GM21515 (cell line): ENCODE measurements around the gene TUBB4B.

ENCODE experiments used
- ATAC-seq: cut with Tn5 transposase; IDR thresholded peaks from one replicate; pipeline ENCODE4 v1.9.1; 2021; ENCODE audit not compliant: unreplicated experiment

TUBB4B gene

DNA sequence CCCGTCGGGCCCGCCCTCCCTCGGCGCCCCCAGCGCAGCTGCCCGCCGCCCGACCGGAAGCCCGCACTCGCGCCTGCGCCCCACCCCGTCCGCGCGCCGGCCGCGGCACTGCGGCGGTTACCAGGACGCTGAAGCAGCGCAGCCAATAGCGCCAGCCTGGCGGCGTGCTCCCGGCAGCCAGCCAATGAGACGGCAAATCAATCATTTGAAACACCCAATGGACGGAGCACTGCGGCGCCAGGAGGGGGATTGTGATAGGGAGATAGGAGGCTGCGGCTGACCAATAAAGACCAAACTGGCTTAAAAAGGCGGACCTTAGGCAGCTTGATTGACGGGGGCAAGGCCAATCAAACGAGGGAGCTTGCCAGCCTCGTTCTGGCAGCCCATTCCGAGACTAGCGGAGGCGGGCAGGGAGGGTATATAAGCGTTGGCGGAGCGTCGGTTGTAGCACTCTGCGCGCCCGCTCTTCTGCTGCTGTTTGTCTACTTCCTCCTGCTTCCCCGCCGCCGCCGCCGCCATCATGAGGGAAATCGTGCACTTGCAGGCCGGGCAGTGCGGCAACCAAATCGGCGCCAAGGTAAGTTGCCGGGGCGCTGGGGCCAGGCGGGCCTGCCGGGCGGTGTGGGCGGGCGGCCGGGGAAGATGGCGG is at the start of gene TUBB4B:
Gene TUBB4B (plus strand): TSS at position 447 of the 649 bp plus-strand sequence. CDS start 74 bp downstream, at position 521.
- ATAC-seq: peak; percentile 66

DNA sequence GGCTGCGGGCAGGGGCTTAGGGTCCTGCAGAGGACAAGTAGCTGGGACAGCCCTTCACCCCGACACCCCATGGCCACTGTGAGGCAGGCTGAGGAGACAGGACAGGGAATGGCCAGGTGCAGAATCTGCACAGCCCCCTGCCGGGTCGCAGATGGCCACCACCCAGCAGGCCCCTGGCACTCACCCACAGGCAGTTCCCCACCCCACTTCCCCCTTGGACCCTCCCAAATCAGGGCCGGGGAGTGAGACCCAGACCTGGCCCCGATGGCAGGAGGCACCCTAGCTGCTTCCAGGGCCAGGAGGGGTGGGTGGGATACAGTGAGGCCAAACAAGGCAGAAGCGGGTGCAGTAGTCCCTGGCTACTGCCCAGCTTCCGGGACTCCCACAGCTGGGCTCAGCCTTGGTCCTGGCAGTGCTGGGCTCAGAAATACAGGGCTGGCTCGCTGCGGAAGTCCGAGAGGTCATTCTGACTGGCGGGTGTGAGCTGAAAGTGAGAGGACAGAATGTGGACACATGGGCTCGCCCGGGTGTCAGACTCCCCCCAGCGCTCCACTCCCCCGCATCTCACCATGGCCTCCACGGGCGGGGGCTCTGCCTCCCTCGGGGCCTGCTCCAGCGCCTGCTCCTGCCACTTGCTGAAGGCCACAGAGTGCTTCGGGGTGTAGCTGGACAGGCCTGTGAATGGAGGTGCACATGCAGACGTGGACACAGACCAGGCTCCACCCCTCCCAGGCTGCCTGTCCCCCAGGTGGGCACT is 49.2 kb upstream of the TUBB4B start:
- no peak for ATAC-seq

DNA sequence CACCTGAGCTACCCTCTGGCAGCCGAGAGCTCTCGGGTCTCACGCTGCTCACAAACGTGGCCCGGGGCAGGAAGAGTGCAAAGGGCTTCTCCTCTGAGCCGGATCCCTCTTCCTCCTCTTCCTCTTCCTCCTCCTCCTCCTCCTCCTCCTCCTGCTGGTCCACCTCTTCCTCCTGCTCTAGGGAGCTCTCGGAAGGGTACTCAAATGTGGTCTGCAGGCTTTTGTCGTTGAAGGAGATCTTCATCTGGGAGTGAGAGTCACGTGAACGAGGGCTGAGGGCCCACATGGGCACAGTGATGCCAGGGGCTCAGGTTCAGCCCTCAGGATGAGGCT is 48.7 kb upstream of the TUBB4B start:
- ATAC-seq: no peak

DNA sequence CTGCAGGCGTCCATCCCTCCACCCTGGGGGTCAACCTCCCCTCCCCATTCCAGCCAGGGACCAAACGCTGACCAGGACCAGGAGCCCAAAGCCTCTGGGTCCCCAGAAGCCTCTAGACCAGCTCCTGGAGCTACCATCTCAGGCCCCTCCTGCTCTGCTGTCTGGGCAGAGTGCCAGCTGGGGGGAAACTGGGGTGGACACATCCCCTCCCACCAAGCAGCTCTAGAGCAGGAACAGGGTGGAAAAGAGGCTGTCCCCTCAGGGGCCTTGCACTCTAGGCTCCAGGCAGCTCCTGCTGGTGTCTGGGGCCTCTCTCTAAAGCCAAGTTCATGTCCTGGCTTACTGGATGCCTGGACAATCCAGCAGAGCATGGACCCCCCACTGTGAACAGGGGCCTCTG is 48.2 kb upstream of the TUBB4B start:
- ATAC-seq: no peak

DNA sequence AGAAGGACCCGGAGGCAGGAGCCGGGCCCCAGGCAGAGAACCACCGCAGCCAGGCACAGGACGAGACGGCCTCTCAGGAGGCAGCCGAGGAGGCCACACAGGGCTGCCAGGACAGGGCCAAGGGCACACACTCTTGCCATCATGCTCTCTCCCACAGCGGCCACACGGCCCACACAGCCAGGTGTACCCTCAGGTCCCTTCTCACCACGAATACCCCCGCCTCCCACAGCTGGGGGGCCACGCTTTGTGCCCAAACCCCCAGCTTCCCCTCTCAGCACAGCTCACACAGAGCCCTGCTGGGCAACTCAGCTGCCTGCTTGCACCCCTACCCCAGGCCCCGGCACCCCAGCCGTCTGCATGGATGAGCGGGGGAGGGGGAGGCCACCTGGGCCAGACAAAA is 47.3 kb upstream of the TUBB4B start:
- ATAC-seq: no peak

DNA sequence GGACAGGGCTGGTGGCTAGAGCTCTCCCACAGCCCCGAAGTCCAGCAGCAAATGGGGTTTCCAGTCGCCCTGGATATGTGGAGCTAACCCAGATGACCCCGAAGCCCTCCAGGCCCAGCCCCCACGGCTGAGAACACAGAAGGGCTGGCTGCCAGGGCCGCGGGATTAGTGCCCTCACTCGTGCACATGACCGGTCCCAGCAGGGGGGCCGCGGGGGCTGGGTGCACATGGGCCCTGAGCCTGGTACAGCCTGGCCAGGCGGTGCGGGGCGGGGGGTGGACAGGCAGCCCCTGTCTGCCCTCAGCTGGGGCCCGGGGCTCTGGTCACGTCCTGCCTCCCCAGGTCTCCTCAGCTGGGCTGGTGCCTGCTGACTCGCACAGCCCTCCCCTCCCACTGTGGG is 46.7 kb upstream of the TUBB4B start:
- no peak for ATAC-seq

DNA sequence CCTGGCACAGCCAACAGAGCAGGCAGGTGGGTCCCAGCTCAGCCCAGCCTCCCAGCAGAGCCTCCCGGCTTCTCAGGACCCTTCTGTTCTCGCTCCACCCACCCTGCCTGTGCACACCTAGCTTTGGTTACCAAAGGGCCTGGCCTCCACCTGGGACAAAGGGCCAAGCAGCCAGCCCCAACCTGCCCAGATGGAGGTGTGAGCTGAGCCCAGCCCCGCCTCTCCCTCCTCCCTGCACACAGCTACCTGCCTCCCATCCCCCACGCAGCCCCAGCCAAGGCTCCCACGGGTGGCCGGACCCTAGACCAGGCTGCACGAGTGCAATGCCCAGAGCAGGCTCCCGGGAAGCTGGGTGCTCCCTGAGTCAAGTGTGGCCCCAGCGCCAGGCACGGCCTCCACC is 46.2 kb upstream of the TUBB4B start:
- ATAC-seq: no peak

DNA sequence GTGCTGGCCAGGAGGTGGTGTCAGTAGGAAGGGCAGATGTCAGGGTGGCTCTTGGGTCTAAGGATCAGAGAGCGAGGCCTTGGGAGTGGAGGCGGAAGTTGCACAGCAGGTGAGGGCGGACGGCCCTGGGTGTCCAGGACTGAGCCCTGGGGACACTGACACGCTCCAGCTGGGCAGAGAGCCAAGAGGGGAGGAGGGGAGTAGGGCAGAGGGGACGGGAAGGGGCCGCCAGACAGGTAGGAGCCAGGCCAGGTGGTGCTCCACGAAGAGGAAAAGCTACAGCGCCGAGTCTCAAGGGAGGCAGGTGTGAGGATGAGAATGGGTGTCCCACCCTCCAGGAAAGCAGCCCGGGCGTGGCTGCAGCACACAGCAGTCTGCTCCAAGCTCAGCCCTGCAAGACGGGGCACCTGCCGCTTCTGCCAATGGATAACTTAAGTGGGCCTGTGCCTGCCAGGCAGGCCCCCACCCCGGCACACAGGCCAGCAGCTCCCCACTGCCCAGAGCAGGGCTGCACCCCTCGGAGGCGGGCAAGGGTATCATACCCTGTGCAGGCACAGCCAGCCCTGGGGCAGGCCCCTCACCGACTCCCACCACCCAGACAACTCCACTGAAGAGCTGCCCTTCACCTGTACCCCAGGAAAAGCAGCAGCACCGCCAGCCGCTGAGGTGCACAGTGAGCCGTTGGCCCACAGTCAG is 45.4 kb upstream of the TUBB4B start:
- ATAC-seq: no peak

DNA sequence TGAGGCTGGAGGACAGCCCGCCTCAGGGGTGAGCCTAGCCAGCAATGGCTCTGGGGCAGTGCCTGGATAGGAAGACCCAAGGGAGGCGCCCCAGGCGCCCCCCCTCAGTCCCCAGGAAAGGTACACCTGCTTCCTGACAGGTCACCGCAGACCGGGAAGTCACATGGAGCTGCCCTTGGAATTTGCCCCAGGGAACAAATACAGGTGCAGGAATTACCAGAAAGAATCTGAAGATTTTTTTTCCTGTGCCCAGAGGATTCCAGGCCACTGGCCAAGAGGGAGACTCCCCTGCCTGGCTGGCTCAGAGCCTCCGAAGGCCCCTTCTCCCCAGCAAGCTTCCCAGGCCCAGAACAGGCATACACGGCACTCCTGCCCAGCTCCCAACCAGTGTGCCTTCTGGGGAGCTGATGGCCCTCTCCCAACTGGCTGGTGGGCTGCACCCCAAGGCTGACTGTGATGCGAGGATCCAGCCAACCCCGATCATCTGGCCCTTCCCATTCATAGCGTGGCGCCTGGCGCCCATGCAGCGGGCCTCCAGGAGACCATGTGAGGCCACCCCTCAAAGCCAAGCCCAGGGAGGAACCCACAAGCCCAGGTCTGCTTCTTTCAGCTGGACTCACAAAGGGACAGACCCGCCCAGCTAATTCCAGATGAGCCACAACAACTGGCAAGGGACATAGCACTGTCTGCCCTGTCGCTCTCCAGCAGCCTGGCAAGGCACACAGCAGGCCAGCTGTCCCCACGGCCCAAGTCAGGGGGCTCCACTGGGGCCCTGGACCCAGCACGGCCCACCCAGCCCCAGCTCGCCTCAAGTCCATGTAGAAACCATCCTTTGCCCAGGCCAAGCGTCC is 42.8 kb upstream of the TUBB4B start:
- no peak for ATAC-seq

DNA sequence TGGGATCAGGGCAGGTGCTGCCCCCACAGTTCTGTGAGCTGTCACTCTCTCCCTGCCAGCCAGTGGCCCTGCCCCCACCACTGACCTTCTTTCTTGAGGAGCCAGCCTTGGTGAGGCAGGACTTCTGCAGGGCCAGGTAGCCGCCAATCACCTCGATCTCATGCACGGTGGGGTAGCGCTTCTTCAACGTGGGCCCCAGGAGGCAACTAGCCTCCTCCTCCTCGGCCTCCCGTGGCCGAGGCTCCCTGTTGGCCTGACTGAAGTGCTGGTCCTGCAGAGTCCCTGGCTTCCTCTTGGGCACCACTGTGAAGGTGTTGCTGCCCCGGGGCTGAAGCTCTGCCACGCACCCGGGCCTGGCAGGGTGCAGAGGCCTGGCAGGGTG is 42.2 kb upstream of the TUBB4B start:
- ATAC-seq: no peak

DNA sequence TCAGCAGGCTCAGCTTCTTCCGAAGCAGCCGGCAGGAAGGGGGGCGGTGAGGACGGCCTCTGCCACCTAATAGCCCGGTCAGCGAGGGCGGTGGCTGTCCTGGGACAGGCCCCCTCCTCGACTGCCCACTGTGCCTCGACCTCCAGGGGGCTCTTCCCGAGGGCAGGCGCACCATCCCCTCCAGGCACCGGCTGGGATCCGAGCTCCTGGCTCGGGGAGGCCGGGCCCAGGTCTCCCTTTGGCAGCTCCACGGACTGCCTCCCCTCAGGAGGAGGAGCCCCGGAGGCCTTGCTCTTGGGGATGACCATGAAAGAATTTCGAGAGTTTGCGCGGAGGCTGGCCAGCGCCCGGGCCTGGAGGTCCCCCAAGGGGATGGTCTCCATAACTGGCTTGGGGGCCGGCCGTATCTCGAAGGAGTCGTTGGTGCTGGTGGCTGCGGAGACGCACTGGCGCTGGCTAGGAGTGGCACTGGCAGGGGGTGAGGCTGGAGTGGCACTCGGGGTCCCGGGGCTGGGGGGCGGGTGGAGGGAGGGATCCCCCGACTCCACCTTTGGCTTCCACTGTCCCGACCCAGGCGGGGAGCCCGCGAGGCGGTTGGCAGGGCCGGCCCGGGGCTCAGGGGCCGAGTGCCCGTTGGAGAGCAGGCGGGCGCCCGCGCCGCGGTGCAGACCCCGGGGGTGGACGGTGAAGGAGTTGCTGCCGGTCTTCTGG is 41.5 kb upstream of the TUBB4B start:
- no peak for ATAC-seq

DNA sequence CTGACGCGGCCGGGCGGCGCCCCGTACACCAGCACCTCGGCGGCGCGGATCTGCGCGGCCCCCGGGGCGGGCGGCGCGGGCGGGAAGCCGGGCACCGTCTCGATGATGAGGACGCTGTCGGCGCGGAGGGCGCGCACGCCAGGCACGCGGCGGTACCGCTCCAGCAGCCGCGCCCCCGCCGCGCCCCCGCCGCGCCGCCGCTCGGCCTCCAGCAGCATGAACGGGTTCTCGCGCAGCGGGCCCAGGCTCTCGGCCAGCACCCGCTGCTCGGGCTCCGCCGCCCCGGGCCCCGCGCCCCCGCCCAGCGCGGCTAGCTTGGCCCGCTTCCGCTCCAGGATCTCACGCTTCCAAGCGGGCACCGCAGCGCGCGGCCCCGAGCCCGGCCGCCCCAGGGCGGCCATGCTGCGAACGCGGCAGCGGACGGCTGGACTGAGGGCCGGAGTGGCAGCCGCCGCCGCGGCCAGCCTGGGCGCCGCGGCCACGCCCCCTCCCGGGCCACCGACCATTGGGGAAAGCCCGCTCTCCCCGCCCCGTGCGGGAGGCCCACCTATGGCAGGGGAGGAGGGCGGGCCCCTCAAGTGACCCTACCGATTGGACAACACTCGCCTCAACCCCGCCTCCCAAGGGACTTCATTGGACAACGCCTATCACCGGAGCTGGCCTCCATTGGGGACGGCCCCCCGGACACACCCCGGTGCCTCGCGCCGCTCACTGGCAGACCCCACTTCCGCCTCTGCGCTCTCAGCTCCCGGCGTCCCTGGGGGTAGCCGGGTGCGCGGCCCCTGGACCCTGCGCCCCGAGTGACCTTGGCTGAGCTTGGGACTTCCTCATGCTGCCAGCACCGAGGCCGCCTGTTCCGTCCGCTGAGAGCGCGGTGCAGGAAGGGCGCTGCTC is 40.5 kb upstream of the TUBB4B start, which contains the start of gene TPRN:
Gene TPRN (minus strand): TSS at position 431 of the 894 bp plus-strand sequence. CDS start 30 bp downstream, at position 401.
- peak; percentile 81 for ATAC-seq

DNA sequence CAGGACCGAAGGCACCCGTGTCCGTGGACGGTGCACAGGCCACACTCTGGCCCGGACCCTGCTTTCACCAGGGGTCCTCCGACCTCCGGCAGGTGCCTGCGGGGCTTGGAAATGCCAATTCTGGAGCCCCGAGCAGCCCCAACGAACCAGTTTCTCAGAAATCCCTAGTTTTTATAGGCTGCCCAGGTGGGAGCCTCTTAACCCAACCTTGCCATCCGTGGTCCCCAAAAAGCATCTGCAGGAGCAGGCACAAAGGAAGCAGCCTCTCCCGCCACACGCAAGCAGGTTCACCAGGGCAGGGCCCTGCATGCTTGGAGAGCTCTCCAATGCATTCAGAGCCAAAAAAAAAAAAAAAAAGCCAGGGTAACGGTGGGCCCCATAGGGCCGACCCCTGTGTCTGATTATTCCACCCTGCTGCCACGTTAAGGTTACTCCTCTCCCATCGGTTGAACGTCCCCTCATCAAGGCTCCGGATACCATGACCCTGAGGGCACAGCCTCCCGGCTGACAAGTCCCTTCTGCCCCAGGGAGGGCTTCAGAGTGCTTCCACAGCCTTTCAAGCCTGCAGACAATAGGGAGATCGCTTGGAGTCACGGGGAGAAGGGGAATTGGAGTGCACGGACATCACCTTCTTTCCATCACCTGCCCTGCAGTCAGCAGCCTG is 39.8 kb upstream of the TUBB4B start:
- no peak for ATAC-seq

DNA sequence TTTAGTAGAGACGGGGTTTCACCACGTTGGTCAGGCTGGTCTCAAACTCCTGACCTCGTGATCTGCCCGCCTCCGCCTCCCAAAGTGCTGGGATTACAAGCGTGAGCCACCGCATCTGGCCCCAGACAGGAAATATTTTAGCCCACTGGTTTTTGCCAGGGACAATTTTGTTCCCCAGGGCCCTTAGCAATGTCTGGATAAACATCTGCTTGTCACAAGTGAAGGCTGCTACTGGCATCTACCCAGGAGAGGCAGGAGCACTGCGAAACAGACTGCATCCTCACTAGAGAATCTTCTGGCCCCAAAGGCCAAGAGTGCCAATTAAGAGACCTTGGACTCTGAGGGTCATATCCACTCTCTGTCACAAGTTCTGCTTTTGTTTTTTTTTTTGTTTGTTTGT is 38.1 kb upstream of the TUBB4B start:
- no peak for ATAC-seq

DNA sequence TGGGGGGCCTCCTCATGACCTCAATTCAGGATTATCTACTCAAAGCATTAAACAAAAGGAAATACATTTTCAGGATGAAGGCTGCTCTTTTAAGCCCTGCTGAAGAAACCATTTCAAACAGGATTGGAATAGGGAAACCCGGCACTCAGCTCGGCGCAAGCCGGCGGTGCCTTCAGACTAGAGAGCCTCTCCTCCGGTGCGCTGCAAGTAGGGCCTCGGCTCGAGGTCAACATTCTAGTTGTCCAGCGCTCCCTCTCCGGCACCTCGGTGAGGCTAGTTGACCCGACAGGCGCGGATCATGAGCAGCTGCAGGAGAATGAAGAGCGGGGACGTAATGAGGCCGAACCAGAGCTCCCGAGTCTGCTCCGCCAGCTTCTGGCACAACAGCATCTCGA is 36.4 kb upstream of the TUBB4B start:
- ATAC-seq: no peak

DNA sequence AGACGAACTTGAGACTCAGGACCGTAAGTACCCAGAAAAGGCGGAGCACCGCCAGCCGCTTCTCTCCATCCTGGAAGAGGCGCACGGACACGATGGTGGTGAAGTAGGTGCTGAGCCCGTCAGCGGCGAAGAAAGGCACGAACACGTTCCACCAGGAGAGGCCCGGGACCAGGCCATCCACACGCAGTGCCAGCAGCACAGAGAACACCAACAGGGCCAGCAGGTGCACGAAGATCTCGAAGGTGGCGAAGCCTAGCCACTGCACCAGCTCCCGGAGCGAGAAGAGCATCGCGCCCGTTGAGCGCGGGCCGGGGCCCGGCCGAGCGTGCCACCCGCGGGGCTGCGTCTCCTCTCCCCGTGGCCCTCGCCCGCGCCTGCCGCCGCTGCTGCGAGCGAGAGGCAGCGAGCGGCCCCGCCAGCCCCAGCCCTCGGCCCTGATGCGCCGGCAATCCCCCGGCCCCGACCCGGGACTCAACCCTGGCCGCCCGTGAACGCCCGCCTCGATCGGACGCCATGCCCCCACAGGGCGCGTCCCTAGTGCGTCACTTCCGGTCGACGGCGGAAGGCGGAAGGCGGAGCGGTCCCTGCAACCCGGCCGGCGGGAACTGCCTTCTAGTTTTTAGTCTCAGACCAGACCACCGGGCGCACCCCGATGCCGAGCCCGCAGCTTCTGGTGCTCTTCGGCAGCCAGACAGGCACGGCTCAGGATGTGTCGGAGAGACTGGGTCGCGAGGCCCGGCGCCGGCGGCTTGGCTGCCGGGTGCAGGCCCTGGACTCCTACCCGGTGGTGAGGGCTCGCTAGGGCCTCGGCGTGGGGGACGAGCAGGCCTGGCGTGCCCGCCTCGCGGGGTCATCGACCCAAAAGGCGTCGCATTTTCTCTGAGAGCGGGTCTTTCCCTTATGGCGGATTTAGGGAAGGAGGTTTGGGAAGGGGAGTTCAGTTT is 35.7 kb upstream of the TUBB4B start, which contains the start of the genes NDOR1 and TMEM203:
Gene NDOR1 (plus strand): TSS at position 575 of the 944 bp plus-strand sequence. CDS start 78 bp downstream, at position 653.
Gene TMEM203 (minus strand): TSS at position 523 of the 944 bp plus-strand sequence. CDS start 234 bp downstream, at position 289.
- ATAC-seq: peak; percentile 35

DNA sequence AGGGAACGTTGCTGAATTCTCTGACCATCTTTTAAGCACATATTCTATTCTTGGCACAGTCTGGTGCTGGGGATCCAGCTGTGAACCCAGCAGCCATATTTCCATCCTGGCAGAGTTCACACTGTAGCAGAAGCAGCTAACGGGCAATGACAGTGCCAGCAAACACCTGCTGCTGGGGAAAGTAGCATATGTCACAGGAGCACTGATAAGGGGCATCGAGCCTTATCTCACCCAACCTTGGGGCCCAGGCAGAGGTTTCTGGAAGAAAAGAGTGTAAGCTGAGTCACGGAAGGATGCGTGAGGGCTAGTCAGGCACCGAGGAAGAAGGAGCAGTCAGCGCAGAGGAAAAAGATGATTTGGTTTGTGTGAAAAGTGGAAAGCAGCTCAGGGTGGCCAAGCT is 34.5 kb upstream of the TUBB4B start:
- no peak for ATAC-seq

DNA sequence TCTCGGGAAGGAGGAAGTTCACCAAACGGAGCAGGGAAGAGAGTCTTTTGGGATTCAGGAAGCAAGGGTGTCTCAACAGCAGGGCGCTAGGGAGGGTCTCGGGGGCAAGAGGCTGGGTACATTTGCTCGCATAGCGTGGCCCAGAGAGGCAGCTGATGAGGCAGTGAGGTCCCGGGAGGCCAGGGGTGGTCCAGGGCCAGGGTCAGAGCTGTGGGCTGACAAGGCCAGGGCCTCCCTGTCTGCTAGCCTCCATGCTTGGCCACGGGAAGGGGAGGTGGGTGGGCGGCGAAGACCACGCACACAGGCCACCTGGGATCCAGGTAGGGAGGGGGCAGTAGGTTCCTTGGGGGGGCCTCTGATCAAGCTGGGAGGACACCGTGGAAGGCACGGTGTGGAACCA is 29.6 kb upstream of the TUBB4B start:
- ATAC-seq: no peak
